GM18526 (cell line): Measurements from ENCODE around the gene SLC27A6.

ENCODE experiments used
- POLR2A ChIP-seq: IDR thresholded peaks from 3 replicates; pipeline ENCODE4 v1.6.1; 2011; ENCODE audit not compliant: insufficient read length; ENCODE audit errors: extremely low read depth

The SLC27A6 gene

DNA sequence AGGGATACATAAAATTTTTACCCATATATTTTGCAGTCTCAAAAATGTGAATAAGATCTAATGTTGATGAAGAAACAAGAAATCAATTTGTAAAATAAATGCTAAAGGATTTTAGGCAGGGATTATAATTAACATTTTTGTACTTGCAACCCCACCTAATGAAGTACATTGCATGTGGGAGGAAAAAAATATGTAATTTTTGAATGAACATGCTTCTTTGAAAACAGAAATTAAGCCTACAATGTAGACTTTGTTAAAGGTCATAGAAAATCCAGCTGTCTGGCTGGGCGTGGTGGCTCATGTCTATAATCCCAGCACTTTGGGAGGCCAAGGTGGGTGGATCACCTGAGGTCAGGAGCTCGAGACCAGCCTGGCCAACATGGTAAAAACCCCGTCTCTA is 15.6 kb downstream of the SLC27A6 start:
- TF ChIP-seq POLR2A = no peak

- TF ChIP-seq POLR2A = no peak
Observed at GRCh38 chr5:128984480-128984879, 19.2 kb downstream of the SLC27A6 start.

DNA sequence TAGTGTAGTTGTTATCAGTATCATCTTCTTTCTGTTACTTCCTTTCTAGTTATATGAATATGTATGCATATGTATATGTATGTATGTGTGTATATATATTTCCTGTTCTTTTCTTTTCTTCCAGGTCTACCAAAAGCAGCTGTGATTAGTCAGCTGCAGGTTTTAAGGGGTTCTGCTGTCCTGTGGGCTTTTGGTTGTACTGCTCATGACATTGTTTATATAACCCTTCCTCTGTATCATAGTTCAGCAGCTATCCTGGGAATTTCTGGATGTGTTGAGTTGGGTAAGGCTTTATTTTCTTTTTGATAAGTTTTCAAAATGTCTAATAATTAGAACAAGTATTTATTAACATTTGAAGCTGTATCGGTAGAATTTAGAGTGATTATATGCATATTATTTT is 23.2 kb downstream of the SLC27A6 start:
- TF ChIP-seq POLR2A = no peak

- TF ChIP-seq POLR2A = no peak
Observed at GRCh38 chr5:129001841-129002526, 36.7 kb downstream of the SLC27A6 start.

DNA sequence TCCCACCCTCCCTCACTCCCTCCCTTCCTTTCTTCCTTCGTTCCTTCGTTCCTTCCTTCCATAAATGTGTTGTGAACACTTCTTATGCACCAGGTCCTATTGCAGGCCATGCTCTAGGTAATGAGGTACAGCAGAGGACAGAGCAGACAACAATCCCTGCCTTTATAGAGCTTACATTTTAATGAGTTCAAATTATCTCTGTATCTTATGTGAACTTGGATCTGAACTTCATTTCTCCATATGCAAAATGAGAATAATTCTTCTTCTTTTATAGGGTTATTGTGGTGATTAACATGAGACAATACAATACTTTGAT is 37.2 kb downstream of the SLC27A6 start:
- TF ChIP-seq POLR2A = no peak

DNA sequence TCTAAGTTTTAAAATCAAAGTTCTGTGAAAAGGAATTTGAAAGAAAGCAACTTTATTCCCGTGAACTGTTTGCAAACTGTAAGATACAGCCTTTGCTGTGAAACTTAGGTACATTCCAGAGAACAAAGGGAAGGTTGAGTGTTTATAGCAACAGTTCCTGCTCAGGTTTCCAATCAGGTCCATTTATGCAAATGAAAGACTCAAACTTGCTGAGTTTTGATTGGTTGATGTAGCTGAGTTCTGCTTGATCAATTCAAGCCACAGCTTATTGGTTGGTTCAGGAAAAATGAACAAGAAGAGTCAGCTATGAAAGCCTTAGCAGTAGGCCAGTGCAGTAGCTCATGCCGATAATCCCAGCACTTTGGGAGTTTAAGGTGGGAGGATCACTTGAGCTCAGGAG is 37.9 kb downstream of the SLC27A6 start:
- no peak for TF ChIP-seq POLR2A

DNA sequence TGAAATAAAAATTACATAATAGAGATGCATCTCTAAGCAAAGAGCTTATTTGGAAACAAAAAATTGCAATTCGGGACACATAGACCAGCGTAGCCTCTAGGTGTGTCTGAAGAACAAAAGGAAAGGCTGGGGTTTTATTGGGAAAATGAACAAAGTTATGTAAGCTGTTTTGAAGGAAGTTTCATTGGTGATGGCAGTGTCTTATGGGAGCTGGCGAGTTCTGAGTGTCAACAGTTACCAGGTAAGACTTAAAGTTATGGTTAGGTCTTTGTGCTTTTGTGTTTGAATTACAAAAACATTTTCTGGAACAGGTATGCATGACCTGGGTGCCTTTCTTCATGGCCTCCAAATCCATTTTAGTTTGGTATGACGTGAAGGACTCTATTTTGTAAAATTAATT is 48.9 kb downstream of the SLC27A6 start:
- TF ChIP-seq POLR2A = no peak

- TF ChIP-seq POLR2A = no peak
Observed at GRCh38 chr5:129018837-129019236, 53.5 kb downstream of the SLC27A6 start.

DNA sequence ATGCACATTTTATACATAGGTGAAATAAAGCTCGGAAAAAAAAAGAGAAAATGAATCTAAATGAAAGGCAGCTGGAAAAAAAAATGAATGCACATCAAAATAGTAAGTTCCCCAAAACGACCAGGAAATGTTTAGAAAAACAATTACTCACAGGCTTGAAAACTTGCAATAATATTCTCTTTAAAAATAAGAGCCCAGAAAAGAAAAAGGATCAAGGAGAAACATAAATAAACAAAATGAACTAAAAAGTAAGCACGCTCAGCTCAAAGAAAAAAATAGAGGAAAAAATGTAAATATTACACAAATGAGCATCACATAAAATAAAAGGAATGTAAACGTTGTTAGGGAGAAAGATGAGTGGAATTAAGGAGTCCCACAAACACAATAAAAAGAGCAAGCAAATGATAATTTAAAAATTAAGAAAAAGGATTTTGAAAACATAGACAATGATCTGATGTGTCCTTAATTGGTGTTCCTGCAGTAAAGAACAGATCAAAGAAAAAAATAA is 54.2 kb downstream of the SLC27A6 start:
- no peak for TF ChIP-seq POLR2A

- no peak for TF ChIP-seq POLR2A
Observed at GRCh38 chr5:129020683-129021082, 55.4 kb downstream of the SLC27A6 start.

- no peak for TF ChIP-seq POLR2A
Observed at GRCh38 chr5:129021744-129022143, 56.5 kb downstream of the SLC27A6 start.

DNA sequence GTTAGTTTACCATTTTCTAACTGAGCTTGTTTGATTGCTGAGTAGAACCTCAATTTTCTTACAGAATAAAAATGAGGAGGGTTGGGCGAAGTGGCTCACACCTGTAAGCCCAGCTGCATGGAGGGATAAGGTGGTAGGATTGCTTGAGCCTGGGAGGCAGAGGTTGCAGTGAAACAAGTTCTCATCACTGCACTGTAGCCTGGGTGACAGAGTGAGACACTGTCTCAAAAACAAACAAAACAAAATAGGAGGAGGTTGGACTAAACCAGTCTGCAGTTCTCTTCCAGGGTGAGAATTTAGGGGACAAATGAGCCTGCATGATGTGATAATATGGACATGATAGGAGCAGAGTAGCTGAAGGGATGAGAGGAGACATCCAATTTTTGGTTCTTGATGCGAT is 57.3 kb downstream of the SLC27A6 start:
- TF ChIP-seq POLR2A = no peak

- no peak for TF ChIP-seq POLR2A
Observed at GRCh38 chr5:129027260-129027659, 62.0 kb downstream of the SLC27A6 start.

GRCh38 chr5:129031886-129032683 is 66.8 kb downstream of the SLC27A6 start:
- no peak for TF ChIP-seq POLR2A

- TF ChIP-seq POLR2A = no peak
Observed at GRCh38 chr5:129041196-129041881, 76.1 kb downstream of the SLC27A6 start.

DNA sequence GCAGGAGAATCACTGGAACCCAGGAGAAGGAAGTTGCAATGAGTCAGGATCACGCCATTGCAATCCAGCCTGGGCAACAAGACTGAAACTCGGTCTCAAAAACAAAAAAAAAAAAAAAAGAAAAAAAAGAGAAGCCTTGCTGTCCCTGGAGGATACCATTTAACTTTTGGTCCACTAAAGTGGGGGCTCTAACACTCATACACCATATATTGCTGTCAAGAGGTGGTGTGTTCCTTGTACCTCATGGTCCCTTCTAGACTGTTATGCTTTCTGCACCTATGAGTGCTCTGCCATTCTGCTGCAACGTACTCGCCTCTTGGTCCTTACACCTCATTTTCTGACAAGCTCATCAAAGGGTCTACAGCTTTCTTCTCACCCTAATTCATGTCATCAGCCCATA is 77.0 kb downstream of the SLC27A6 start:
- TF ChIP-seq POLR2A = no peak
